ENCODE results near the gene UMODL1.

The UMODL1 gene, protein sequence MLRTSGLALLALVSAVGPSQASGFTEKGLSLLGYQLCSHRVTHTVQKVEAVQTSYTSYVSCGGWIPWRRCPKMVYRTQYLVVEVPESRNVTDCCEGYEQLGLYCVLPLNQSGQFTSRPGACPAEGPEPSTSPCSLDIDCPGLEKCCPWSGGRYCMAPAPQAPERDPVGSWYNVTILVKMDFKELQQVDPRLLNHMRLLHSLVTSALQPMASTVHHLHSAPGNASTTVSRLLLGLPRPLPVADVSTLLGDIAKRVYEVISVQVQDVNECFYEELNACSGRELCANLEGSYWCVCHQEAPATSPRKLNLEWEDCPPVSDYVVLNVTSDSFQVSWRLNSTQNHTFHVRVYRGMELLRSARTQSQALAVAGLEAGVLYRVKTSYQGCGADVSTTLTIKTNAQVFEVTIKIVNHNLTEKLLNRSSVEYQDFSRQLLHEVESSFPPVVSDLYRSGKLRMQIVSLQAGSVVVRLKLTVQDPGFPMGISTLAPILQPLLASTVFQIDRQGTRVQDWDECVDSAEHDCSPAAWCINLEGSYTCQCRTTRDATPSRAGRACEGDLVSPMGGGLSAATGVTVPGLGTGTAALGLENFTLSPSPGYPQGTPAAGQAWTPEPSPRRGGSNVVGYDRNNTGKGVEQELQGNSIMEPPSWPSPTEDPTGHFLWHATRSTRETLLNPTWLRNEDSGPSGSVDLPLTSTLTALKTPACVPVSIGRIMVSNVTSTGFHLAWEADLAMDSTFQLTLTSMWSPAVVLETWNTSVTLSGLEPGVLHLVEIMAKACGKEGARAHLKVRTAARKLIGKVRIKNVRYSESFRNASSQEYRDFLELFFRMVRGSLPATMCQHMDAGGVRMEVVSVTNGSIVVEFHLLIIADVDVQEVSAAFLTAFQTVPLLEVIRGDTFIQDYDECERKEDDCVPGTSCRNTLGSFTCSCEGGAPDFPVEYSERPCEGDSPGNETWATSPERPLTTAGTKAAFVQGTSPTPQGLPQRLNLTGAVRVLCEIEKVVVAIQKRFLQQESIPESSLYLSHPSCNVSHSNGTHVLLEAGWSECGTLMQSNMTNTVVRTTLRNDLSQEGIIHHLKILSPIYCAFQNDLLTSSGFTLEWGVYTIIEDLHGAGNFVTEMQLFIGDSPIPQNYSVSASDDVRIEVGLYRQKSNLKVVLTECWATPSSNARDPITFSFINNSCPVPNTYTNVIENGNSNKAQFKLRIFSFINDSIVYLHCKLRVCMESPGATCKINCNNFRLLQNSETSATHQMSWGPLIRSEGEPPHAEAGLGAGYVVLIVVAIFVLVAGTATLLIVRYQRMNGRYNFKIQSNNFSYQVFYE

GRCh38 chr21:42071146-42071737 lies at the start of gene UMODL1:
Gene UMODL1, plus strand, starts transcription at chr21:42071317. Its CDS starts 0 bp downstream, at chr21:42071317.
- DNase-seq = no peak

- DNase-seq = no peak
Measured at GRCh38 chr21:42021371-42022090, 49.6 kb upstream of the UMODL1 start.

DNA sequence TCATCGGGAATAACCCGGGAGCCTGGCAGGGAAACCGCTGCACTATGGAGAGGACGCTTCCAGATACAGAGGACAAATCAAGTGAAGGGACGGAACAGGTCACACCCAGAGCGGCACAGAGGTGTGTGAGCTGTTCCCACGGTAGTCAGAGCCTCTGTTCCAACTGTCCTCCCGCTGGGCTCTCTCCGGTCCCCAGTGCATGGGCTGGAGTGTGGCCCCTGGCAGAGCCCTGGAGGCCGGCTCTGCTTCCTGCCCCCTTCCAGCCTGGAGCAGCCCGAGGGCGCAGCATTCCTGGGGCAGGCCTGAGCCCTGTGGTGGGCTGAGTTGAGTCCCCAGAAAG lies 49.1 kb upstream of the UMODL1 start:
- DNase-seq = no peak

- no peak for DNase-seq
Measured at GRCh38 chr21:42022906-42023305, 48.2 kb upstream of the UMODL1 start.

GRCh38 chr21:42025376-42026081 lies 45.6 kb upstream of the UMODL1 start:
- no peak for DNase-seq

GRCh38 chr21:42026082-42026435 lies 45.1 kb upstream of the UMODL1 start:
- DNase-seq = no peak

GRCh38 chr21:42027085-42027821 lies 43.9 kb upstream of the UMODL1 start:
- no peak for DNase-seq

DNA sequence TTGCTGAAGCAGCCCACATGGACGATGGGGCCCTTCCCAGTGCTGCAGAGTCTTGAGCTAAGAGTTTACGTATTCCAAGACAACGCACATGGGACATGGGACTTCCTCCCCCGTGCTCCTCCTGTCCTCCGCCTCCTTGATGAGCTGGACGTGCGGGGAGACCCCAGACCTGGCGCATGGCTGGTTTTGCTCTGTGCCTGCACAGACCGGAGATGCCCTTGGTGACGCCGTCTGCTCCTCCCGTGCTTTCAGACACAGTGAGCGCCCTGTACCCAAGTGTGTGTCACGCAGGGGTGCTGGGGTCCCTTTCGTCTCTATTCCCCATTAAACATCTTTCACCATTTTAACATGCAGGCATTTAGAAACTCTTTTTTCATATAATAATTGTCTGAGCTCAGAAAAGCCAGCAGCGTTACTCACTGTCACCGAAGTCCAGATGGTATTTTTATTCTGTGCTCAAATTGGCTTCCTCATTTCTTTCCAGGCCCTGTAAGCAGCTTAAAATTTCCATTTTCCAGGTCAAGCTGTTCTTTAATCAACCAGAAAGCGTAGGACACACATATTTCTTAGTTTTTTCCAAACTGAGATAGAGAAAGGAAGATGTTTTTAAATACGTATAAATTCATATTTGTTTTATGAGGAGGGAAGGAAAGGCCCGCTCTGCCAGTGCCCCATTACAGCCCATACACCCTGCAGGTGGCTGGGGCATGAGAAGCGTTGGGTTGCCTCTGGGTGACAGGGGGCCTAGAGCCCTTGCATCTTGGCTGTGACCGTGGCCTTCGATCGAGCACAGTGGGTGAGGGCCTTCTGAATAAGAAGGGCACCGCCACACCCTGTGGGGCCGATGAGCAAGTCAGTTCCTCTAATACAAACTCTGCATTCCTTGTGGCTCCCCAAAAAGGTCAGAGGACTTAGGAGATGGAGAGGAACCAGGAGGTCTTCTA lies 43.0 kb upstream of the UMODL1 start:
- DNase-seq = no peak

DNA sequence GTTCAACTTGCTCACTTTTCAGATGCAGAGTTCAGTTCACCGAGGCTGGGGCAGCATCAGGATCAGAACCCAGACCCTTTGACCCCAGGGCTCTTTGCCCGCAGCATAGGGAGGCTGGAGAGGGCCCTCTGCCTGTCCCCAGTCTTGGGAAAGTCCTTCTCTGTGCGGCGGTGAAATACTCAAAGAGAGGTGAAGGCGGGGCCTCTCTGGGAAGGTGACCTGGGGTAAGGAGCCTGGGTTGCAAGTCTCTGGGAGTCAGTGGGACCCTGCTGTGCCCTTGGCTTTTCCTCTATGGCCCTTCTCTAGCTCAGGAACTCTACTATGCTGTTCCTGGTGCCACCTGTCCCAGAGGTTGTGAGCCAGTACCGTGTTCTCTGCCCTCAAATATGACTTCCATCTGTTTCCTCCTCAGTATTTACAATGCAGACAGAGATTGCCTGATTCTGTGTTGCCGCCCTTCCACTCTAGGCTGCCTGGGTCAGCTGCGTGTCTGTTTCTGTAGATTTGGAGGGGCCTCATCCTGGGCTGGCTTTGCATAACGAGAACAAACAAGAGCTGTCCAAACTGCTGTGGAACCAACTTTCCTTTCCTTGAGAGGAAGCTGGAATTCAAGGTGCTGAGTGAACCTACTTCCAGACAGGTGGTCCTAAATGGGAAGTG lies 42.2 kb upstream of the UMODL1 start:
- no peak for DNase-seq

DNA sequence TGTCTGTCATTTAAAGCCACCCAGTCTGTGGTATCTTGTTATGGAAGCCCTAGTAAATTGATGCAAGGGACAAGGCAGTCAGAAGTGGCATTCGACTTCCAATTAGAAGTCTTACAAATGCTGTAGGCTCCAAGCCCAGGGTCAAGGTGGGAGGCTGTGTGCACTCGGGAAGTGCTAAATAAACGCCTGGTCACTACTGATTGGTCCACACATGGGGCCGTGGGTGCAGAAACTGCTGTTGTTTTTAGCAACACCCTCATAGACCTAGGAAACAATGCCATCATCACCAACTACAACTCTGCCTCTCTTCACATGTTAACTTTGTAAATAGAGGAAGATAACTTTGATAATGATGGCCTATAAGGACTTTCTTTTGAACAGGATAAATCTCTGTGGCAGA lies 40.8 kb upstream of the UMODL1 start:
- no peak for DNase-seq

DNA sequence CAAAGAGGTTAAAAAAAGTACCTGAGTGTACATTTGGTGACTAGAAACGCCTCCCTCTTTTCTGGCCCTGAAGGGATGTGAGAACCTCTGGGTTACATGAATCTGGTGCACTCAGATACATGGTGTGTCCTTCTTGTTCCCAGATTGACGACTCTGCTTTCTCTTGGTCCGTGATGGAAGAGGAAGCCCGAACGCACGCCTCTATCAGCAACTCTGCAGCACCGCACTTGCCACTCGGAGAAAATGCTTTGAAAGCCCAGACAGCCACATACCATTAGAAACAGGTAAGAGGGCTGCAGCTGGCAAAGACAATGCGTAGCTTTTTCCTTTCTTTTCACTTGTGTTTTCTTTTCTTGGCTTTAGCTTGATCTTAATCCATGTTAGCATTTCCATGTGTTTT lies 39.9 kb upstream of the UMODL1 start:
- DNase-seq = no peak

DNA sequence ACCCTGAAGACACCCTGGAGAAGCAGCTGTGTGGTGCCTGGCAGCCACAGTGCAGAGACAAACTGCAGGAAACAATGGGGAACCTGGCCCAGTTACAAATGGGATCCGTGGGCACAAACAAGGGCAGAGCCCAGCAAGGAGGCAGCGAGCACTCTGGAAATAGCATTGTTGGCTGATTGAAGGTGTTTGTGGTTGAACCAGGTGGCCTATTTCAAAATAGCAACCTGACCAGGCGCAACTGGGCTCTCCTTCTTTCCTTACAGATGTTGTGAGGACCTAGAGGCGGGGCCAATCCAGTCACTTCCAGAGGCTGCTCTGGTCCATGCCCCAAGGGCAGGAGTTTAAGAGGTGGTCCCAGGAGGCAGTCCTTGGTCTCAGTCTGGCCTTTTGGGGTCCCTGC lies 39.3 kb upstream of the UMODL1 start:
- no peak for DNase-seq

GRCh38 chr21:42032266-42032665 lies 38.9 kb upstream of the UMODL1 start:
- DNase-seq = no peak

GRCh38 chr21:42032968-42033367 lies 38.1 kb upstream of the UMODL1 start:
- no peak for DNase-seq

DNA sequence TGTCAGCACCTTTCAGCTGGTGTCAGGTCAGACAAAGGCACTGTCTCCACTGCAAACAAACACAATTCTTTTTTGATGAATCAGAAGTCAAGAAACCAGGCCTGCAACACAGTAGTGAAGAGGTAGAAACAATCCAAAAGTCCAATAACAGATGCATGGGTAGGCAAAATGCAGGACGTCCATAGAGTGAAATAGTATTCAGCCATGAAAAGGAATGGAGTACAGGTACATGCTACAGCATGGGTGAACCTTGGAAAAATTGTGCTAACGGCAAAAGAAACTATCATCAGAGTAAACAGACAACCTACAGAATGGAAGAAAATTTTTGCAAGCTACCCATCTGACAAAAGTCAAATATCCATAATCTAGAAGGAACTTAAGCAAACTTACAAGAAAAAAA lies 34.8 kb upstream of the UMODL1 start:
- no peak for DNase-seq

DNA sequence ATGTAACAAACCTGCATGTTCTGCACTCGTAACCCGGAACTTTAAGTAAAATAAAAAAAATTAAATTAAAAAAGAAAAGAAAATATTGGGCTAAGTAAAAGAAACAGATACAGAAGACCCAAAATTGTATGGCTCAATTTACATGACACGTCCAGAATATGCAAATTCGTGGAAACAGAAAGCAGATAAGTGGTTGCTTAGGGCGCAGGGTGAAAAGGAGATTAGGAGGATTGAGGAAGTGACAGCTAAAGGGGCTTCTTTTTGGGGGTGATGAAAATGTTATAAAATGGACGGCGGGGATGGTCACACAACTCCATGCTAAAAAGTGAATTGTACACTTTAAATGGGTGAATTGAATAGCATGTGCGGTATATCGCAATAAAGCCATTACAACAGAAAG lies 33.6 kb upstream of the UMODL1 start:
- no peak for DNase-seq

GRCh38 chr21:42037943-42038342 lies 33.2 kb upstream of the UMODL1 start:
- DNase-seq = no peak

- DNase-seq = no peak
Measured at GRCh38 chr21:42038393-42038792, 32.7 kb upstream of the UMODL1 start.

- no peak for DNase-seq
Measured at GRCh38 chr21:42038826-42039425, 32.2 kb upstream of the UMODL1 start.

Measured in NCI-H226 (cell line).